ENCODE results near the gene RD3L. TPM values are rescaled to one million over a fixed set of nuclear protein-coding genes. Genes with fewer than 3 reads are reported as not detected.

Gene RD3L
- total RNA-seq, 1 donor from 2014 or later: not detected

- H3K36me3 ChIP-seq: no peaks in the 10 kb centered on the region
- H3K4me1 ChIP-seq: no peaks in the 10 kb centered on the region
- TF ChIP-seq CTCF (IDR thresholded peaks at IDR 0.05): no peak
- no peak for DNase-seq
- H3K4me3 ChIP-seq: no peak overlapping the region
- no peak for ATAC-seq
- no peak overlapping the region for H3K27ac ChIP-seq
- no peaks in the 10 kb centered on the region for H3K27me3 ChIP-seq
- intact Hi-C loops (cut with DNase I): no loop called here
- no peaks in the 10 kb centered on the region for H3K9me3 ChIP-seq
Observed at GRCh38 chr14:103960457-103961055, 18.2 kb upstream of the RD3L start.

GRCh38 chr14:103949131-103949790, 6.9 kb upstream of the RD3L start:
- intact Hi-C loops (cut with DNase I): no loop called here
- no peaks in the 10 kb centered on the region for H3K36me3 ChIP-seq
- no peaks in the 10 kb centered on the region for H3K9me3 ChIP-seq
- H3K4me1 ChIP-seq: no peaks in the 10 kb centered on the region
- H3K27ac ChIP-seq: no peak overlapping the region
- no peaks in the 10 kb centered on the region for H3K27me3 ChIP-seq
- no peak for DNase-seq
- TF ChIP-seq CTCF (IDR thresholded peaks at IDR 0.05): no peak
- no peak for ATAC-seq
- H3K4me3 ChIP-seq: no peak overlapping the region

- H3K9me3 ChIP-seq: no peaks in the 10 kb centered on the region
- H3K27me3 ChIP-seq: peaks cover 3% of the 10 kb centered on the region
- H3K4me3 ChIP-seq: no peak overlapping the region
- no peak for TF ChIP-seq CTCF (IDR thresholded peaks at IDR 0.05)
- intact Hi-C loops (cut with DNase I): no loop called here
- no peak overlapping the region for H3K27ac ChIP-seq
- DNase-seq (no peak), ATAC-seq (no peak)
- no peaks in the 10 kb centered on the region for H3K36me3 ChIP-seq
- no peaks in the 10 kb centered on the region for H3K4me1 ChIP-seq
Observed at GRCh38 chr14:103948442-103948841, 6.1 kb upstream of the RD3L start.

- no peak for TF ChIP-seq CTCF (IDR thresholded peaks at IDR 0.05)
- no peak for DNase-seq
- Histone ChIP-seq H3K36me3 (no peaks in the 10 kb centered on the region), H3K4me3 (no peak overlapping the region), H3K27ac (no peak overlapping the region), H3K9me3 (no peaks in the 10 kb centered on the region), H3K27me3 (peaks cover 5% of the 10 kb centered on the region), H3K4me1 (no peaks in the 10 kb centered on the region)
- intact Hi-C loops (cut with DNase I): no loop called here
- ATAC-seq: no peak
Observed at GRCh38 chr14:103946975-103947374, 4.6 kb upstream of the RD3L start.

- H3K36me3 ChIP-seq: no peaks in the 10 kb centered on the region
- H3K27me3 ChIP-seq: peaks cover 5% of the 10 kb centered on the region
- no peaks in the 10 kb centered on the region for H3K4me1 ChIP-seq
- H3K4me3 ChIP-seq: no peak overlapping the region
- no peak for ATAC-seq
- DNase-seq: no peak
- no peaks in the 10 kb centered on the region for H3K9me3 ChIP-seq
- H3K27ac ChIP-seq: no peak overlapping the region
- TF ChIP-seq CTCF (IDR thresholded peaks at IDR 0.05): no peak
- intact Hi-C loops (cut with DNase I): no loop called here
Observed at GRCh38 chr14:103943673-103944072, 1.3 kb upstream of the RD3L start.

Measured in upper lobe of right lung (tissue), 1 donor.